GM21786 (cell line): Measurements from ENCODE around the gene UBAP1L.

Experiments
- ATAC-seq: cut with Tn5 transposase; IDR thresholded peaks from one replicate; pipeline ENCODE4 v1.9.1; 2021; ENCODE audit not compliant: unreplicated experiment

Gene UBAP1L

DNA sequence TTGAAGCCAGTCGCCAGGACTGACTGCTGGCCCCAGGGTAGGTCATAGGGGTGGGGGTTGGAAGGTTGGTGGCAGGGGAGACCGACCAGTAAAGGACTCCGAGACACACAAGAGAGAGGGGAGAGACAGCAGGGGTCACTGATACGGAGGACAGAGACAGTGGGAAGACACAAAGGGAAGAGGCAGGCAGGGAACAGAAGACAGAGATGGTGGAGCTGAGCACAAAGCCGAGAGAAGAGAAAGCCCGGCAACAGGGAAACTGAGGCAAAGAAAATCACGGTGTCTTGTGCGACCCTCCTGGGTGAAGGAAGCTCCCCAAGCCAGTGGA lies 47.7 kb downstream of the UBAP1L start:
- no peak for ATAC-seq

- ATAC-seq = no peak
Measured at GRCh38 chr15:65066635-65067316, 48.2 kb downstream of the UBAP1L start.

- ATAC-seq = no peak
Measured at GRCh38 chr15:65066001-65066634, 48.9 kb downstream of the UBAP1L start.

DNA sequence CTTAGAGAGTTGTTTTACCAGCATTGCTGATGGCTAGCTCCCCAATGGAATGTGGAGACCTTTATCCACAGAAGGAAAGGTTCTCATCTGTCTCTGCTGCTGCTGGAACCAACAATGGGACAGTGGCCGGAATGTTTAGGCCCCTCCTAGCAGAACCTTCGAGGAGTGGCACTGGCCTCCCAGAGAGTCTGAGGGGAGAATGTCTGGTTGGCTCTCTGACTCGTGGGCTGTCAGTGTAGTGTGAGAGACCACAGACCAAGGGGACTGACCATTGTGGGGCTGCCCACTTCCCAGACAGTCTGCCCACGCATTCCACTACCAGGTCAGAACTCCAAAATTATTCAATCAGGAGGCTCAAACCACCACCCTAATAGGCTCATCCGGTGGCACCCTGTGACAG lies 52.3 kb downstream of the UBAP1L start:
- no peak for ATAC-seq

DNA sequence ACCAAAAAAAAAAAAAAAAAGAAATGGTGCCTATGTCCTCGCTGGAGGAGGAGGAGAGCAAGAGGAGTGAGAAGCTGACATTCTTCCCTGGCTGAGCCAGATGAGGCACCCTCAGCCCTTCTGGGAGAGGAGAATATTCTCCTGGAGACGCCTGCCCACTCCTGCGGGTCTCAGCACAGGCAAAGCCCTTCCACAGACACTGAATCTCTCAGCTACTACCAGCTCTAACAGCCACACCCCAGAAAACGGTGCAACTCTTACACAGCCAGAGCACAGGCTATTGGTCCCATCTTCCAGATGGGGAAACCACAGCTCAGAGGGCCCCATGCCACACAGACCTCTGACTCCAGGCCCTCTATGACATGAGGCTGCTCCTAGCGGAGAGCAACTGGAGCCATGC lies 52.9 kb downstream of the UBAP1L start:
- no peak for ATAC-seq

- no peak for ATAC-seq
Measured at GRCh38 chr15:65060641-65061397, 54.2 kb downstream of the UBAP1L start.

- ATAC-seq = no peak
Measured at GRCh38 chr15:65059931-65060596, 54.9 kb downstream of the UBAP1L start.

GRCh38 chr15:65059369-65059750 lies 55.6 kb downstream of the UBAP1L start:
- ATAC-seq = no peak

DNA sequence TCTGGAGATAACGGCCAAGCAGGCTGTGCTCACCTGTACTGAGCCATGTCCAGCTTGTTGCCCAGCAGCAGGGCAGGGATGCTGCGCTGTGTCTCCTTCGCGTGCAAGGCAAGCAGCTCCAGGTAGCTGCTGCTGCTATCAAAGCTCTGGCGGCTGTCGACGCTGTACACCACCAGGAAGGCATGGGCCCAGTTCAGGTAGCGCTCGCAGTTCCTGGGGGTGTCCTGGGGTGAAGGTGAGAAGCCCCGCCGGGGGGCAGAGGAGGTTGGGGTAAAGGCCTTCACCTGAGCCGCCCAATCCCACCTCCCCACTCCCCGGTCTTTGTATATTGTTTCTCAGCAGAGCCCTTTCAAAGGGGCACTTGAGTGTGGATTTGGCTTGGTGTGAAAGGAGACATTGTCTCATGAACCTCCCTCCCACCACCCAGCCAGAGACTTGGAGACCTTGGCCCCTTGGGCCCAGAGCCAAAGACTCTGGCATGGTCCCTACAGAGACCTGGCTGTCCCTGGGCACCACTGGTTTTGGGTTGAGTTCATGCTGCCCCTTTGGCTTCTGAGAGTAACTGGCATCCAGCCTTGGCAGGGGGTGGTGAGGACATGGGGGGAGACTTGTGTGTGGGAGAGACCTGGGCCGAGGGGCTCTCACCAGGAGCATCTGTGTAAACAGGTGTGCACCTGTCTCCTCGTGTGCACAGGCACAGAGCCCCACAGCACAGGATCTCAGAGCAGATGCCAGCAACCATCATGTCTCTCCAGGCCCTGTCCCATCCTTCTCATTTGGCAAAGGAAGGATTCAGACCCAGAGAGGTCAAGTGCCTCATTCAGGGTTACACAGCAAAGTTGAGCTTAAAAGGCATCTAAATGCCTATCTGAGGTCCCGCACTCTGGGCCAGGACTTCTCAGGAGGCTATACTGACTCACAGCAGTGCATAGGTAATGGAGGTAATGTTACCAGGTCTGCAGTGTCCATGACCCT lies 56.3 kb downstream of the UBAP1L start:
- no peak for ATAC-seq

DNA sequence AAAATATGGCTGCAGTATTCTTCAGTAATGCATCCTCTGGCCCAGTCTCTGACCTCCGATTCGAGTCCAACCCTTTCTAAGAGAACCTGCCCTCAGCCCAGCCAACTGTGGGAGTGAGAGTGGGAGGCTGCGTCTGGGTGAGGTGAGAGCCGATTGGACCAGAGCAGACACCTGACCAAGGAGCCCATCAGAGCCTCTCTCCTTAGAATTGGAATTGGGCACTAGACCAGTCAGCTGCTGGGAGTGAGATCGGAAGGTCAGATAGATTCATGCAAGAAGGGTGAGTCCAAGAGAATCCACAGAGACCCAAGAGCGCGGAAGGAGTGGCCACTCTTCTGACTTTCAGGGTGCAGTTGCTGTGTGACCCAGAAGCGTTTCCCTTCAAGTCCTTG lies 57.5 kb downstream of the UBAP1L start:
- ATAC-seq = no peak

- no peak for ATAC-seq
Measured at GRCh38 chr15:65056868-65057548, 58.0 kb downstream of the UBAP1L start.

DNA sequence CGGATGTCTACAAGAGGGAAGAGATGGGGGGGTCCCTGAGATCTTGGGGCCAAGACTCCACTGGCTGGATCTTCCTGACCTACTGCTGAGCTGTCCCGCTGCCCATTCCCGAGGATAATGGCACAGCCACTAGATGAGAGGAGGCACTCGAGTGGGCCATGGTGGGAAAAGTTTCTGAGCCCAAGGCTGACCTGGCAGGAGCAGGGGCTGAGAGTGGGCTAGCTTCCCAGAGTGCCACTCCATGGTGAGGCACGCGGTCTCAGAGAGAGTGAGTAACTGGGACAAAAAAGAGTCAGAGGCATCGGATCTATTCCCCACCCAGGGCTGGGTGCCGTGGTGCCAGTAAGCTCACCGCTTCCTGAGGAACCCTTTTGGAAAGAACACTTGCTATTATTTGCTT lies 58.9 kb downstream of the UBAP1L start:
- no peak for ATAC-seq

DNA sequence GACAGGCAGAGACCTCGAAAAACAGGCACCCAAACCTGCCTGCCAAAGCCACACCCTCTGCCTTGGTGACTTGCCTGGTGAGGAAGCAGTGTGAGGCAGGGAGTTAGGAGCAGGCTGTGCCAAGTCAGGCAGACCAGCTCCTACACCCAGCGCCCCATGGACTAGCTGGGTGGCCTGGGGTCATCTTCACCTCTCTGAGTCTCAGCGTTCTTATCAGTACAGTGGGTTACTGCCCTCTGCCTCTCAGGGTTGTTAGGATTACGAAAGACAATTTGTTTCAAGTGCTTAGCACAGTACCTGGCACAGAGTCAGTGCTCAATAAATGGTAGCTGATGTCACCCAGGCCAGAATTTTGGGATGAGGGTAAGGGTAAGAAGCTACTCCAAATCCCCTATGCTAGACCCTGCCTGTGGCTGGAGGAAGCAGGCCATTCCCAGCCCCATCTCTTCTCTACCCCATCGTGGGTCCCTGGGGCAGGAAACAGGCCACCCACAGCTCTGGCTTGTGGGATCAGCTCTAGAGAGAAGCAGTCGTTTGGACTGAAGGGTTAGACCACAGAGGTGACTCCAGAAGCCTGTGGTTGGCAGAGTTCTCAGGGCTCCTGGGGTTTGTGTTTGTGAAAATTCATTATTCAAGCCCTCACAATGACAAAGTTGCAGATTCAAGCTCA lies 59.7 kb downstream of the UBAP1L start:
- ATAC-seq = no peak

GRCh38 chr15:65054333-65055200 lies 60.4 kb downstream of the UBAP1L start:
- no peak for ATAC-seq

GRCh38 chr15:65052956-65053355 lies 62.0 kb downstream of the UBAP1L start:
- no peak for ATAC-seq

DNA sequence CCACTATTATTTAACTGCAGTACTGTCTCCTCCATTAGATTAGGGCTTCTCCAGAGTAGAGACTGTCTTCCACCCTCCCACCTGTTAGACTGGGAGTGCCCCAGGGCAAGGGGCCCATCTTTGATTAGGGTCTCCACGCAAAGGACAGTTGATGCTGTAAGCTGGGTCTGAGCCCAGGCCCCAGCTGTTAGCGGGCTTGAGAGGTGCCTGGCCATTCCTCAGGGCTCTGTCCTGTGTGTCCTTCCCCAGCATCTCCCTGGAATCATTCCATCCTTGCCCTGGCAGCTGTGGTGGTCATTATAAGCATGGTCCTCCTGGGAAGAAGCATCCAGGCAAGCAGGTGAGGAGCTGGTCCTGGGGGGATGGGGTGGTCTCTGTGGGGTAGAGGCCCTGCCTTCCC lies 63.7 kb downstream of the UBAP1L start:
- ATAC-seq = no peak

DNA sequence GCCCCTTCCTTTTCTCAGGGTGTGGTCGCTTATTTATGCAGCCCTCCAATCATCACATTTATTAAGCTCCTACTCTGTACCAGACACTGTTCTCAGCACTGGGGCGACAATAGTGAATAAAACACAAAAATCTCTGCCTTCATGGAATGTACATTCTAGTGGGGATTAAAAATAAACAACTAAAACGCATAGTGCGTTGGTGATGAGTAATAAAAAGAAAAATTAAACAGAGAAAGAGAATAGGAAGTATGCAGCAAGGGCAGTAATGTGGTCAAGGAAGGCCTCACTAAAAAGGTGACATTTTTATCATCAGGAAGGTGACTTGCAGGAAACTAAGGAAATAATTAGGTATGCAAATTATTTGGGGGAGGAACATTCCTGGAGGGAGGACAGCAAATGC lies 64.7 kb downstream of the UBAP1L start:
- ATAC-seq = no peak

DNA sequence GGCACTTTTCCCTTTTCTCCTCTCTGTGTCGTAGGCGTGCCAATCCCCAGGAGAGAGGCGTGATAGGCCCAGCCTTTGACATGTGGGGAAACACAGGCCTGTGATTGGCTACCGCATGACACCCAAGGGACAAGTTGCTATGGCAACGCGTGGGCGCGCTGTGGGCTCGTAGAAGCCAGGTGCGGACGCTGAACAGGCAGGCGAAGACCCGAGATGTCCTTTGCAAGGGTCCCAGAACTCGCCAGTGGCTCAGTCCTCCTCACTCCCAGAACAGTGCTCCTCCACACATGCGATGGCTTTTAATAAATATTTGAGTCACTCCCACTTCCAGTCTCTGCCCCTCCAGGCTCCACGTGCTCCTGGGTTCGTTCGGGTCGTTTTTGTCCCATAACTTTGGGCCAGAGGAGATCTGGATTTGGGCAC lies 65.6 kb downstream of the UBAP1L start:
- ATAC-seq = peak; percentile 89

DNA sequence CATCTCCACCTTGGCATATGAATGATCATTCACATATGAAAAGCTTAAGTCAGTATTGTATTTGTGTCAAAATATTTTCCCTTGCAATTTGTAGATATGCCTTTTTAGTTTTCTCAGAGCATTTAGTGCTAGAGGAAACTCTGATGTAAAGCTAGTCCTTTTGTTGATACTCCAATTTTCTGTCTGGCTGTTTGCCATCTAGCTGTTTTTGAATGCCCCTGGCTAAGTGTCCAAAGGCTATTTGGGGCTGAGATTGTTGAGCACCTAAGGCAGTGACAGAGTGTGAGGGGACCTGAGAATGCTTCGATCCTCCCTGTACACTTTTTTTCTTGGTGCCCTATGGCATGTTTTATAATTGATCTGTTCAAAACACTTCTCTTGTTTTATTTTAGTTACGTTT lies 66.8 kb downstream of the UBAP1L start:
- ATAC-seq = no peak
